GM18951 (cell line): ENCODE measurements around the gene PRR9.
"Not testable (repeated sequence)": the region's sequence is repeated elsewhere in the genome, so short reads cannot be mapped to it uniquely, and the experiment has no call there.

Experiments used
- POLR2A ChIP-seq: IDR thresholded peaks from 4 replicates; pipeline ENCODE4 v1.6.1; 2011; ENCODE audit warnings: mild to moderate bottlenecking; ENCODE audit not compliant: insufficient read length, insufficient read depth; ENCODE audit errors: extremely low read depth
- in situ Hi-C: fragments of 300-500 bp; cut with MboI; formaldehyde crosslinking; loops from one replicate; pipeline ENCODE4 v1.12.0; 2022; ENCODE audit warnings: low sequenced_read_pairs, mixed read lengths, inconsistent platforms; ENCODE audit not compliant: unreplicated experiment

Gene PRR9

GRCh38 chr1:153217212-153217611 lies at the start of gene PRR9:
Gene PRR9 (plus strand): TSS chr1:153217584. CDS start chr1:153218145, 561 bp downstream.
- no peak for TF ChIP-seq POLR2A
- in situ Hi-C loops, result no loop called here

- in situ Hi-C loops, result no loop called here
- no peak for TF ChIP-seq POLR2A
Measured at GRCh38 chr1:153168686-153169085, 48.7 kb upstream of the PRR9 start.

GRCh38 chr1:153174624-153175023 lies 42.8 kb upstream of the PRR9 start:
- no peak for TF ChIP-seq POLR2A
- in situ Hi-C loops, result no loop called here

GRCh38 chr1:153178922-153179321 lies 38.5 kb upstream of the PRR9 start:
- TF ChIP-seq POLR2A, result no peak
- in situ Hi-C loops, result no loop called here

- in situ Hi-C loops, result no loop called here
Measured at GRCh38 chr1:153180556-153180955, 36.8 kb upstream of the PRR9 start.

GRCh38 chr1:153188301-153188700 lies 29.1 kb upstream of the PRR9 start:
- in situ Hi-C loops, result not testable (repeated sequence)

More at GRCh38 chr1:153180556-153180955, 36.8 kb upstream of the PRR9 start:
- no peak for TF ChIP-seq POLR2A

- in situ Hi-C loops, result no loop called here
- no peak for TF ChIP-seq POLR2A
Measured at GRCh38 chr1:153190373-153190772, 27.0 kb upstream of the PRR9 start.

- no peak for TF ChIP-seq POLR2A
- in situ Hi-C loops, result no loop called here
Measured at GRCh38 chr1:153192697-153193096, 24.7 kb upstream of the PRR9 start.

GRCh38 chr1:153194331-153195050 lies 22.9 kb upstream of the PRR9 start:
- TF ChIP-seq POLR2A, result no peak

GRCh38 chr1:153195216-153195615 lies 22.2 kb upstream of the PRR9 start:
- TF ChIP-seq POLR2A, result no peak

More at GRCh38 chr1:153194331-153195050, 22.9 kb upstream of the PRR9 start:
- in situ Hi-C loops, result no loop called here

GRCh38 chr1:153202006-153202405 lies 15.4 kb upstream of the PRR9 start:
- in situ Hi-C loops, result no loop called here
- TF ChIP-seq POLR2A, result no peak

More at GRCh38 chr1:153195216-153195615, 22.2 kb upstream of the PRR9 start:
- in situ Hi-C loops, result no loop called here

GRCh38 chr1:153203130-153203529 lies 14.3 kb upstream of the PRR9 start, which contains the start of gene LELP1:
Gene LELP1 (plus strand): TSS chr1:153203430. CDS start chr1:153204708, 1,278 bp downstream.
- TF ChIP-seq POLR2A, result no peak
- in situ Hi-C loops, result no loop called here

GRCh38 chr1:153206631-153207030 lies 10.8 kb upstream of the PRR9 start:
- in situ Hi-C loops, result no loop called here
- TF ChIP-seq POLR2A, result no peak

- in situ Hi-C loops, result no loop called here
- no peak for TF ChIP-seq POLR2A
Measured at GRCh38 chr1:153210206-153210605, 7.2 kb upstream of the PRR9 start.
